Tibial nerve (tissue), 4 donors: ENCODE results near the gene ATP6V1C2.

Experiments used
- EP300 ChIP-seq, 2 donors: sonication (generic); formaldehyde crosslinking; IDR thresholded peaks; one replicate each; pipeline ENCODE4 v1.6.1; 2017; ENCODE audit warnings: antibody characterized with exemption in 2 of 2, mild to moderate bottlenecking in 1 of 2
- TF ChIP-seq, protein P1 (sequence below), 5 experiments: fragments of 200-600 bp in 3 of 5; fragments of 450-650 bp in 2 of 5; sonication (generic) in 3 of 5; IDR thresholded peaks; one replicate each; pipeline ENCODE4 v1.5.1; 2016 to 2019; ENCODE audit warnings: antibody characterized with exemption in 5 of 5, mild to moderate bottlenecking in 3 of 5, moderate library complexity in 2 of 5

GRCh38 chr2:10750610-10751009 lies 29.2 kb downstream of the ATP6V1C2 start:
- TF ChIP-seq, protein P1, sequence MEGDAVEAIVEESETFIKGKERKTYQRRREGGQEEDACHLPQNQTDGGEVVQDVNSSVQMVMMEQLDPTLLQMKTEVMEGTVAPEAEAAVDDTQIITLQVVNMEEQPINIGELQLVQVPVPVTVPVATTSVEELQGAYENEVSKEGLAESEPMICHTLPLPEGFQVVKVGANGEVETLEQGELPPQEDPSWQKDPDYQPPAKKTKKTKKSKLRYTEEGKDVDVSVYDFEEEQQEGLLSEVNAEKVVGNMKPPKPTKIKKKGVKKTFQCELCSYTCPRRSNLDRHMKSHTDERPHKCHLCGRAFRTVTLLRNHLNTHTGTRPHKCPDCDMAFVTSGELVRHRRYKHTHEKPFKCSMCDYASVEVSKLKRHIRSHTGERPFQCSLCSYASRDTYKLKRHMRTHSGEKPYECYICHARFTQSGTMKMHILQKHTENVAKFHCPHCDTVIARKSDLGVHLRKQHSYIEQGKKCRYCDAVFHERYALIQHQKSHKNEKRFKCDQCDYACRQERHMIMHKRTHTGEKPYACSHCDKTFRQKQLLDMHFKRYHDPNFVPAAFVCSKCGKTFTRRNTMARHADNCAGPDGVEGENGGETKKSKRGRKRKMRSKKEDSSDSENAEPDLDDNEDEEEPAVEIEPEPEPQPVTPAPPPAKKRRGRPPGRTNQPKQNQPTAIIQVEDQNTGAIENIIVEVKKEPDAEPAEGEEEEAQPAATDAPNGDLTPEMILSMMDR (IDR thresholded peaks at IDR 0.05): no peak
- TF ChIP-seq EP300 (IDR thresholded peaks at IDR 0.05): no peak
